Fibroblast of skin of back (primary cell): ENCODE data around the gene FGD6.
A peak's percentile ranks its signal among the peaks of the same experiment; 100 is the strongest.
"Not testable (repeated sequence)": the region's sequence is repeated elsewhere in the genome, so short reads cannot be mapped to it uniquely, and the experiment has no call there.

Experiments
- DNase-seq: peaks from one replicate; pipeline ENCODE4 v3.0.0-alpha.2; 2013

The FGD6 gene

GRCh38 chr12:95204141-95204866 lies 13.0 kb downstream of the FGD6 start:
- peak; percentile 89 for DNase-seq

- DNase-seq: no peak
These were observed 13.7 kb downstream of the FGD6 start for GRCh38 chr12:95203487-95204030.

- DNase-seq: no peak
These were observed 14.4 kb downstream of the FGD6 start for GRCh38 chr12:95202691-95203486.

GRCh38 chr12:95201056-95201670 lies 16.1 kb downstream of the FGD6 start:
- peak; percentile 56 for DNase-seq

GRCh38 chr12:95200128-95200894 lies 17.0 kb downstream of the FGD6 start:
- no peak for DNase-seq

- DNase-seq: no peak
These were observed 18.4 kb downstream of the FGD6 start for GRCh38 chr12:95198914-95199313.

GRCh38 chr12:95197636-95198035 lies 19.6 kb downstream of the FGD6 start:
- DNase-seq: no peak

- not testable (repeated sequence) for DNase-seq
These were observed 20.2 kb downstream of the FGD6 start for GRCh38 chr12:95196875-95197569.

- DNase-seq: no peak
These were observed 22.1 kb downstream of the FGD6 start for GRCh38 chr12:95195122-95195521.

- DNase-seq: no peak
These were observed 24.1 kb downstream of the FGD6 start for GRCh38 chr12:95193139-95193538.

- no peak for DNase-seq
These were observed 25.0 kb downstream of the FGD6 start for GRCh38 chr12:95192271-95192670.

GRCh38 chr12:95191060-95191696 lies 26.1 kb downstream of the FGD6 start:
- DNase-seq: no peak

- DNase-seq: no peak
These were observed 29.3 kb downstream of the FGD6 start for GRCh38 chr12:95187865-95188415.

GRCh38 chr12:95185854-95186253 lies 31.4 kb downstream of the FGD6 start:
- no peak for DNase-seq

- DNase-seq: no peak
These were observed 32.2 kb downstream of the FGD6 start for GRCh38 chr12:95185072-95185471.

GRCh38 chr12:95184121-95184520 lies 33.1 kb downstream of the FGD6 start:
- no peak for DNase-seq

GRCh38 chr12:95182868-95183415 lies 34.3 kb downstream of the FGD6 start:
- DNase-seq: peak; percentile 79

- DNase-seq: no peak
These were observed 36.2 kb downstream of the FGD6 start for GRCh38 chr12:95181103-95181502.

- no peak for DNase-seq
These were observed 38.3 kb downstream of the FGD6 start for GRCh38 chr12:95179011-95179410.

GRCh38 chr12:95178136-95178535 lies 39.1 kb downstream of the FGD6 start:
- DNase-seq: no peak
